SK-N-SH (cell line): ENCODE results near the gene SRRM4. TPM values are rescaled to one million over a fixed set of nuclear protein-coding genes. Genes with fewer than 3 reads are reported as not detected.

ENCODE experiments used
- CTCF ChIA-PET: fragments of 300-600, 350-600 bp; formaldehyde crosslinking; extraction: SDS; loops from one replicate; lab custom pipeline; 2021; lab: Yijun Ruan, JAX
- POLR2A ChIA-PET: fragments of 350-600 bp; sonication (Branson Sonifier 250); formaldehyde crosslinking; extraction: SDS; loops from one replicate; lab custom pipeline; 2020; ENCODE audit warnings: antibody characterized with exemption, inconsistent platforms; lab: Yijun Ruan, JAX
- DNase-seq: peaks from one replicate; pipeline ENCODE4 v3.0.0; 2012
- H2AFZ ChIP-seq: fragments of 200-600 bp; sonication (generic); 2 replicates; pipeline ENCODE4 v1.8.1; 2016; ENCODE audit warnings: antibody characterized with exemption, mild to moderate bottlenecking, low read depth
- H3F3A ChIP-seq: fragments of 200-600 bp; sonication (generic); replicated peaks from 2 replicates; pipeline ENCODE3; 2016; ENCODE audit warnings: antibody characterized with exemption, mild to moderate bottlenecking; ENCODE audit not compliant: insufficient read depth
- H3K27ac ChIP-seq, 2 experiments: fragments of 200-500 bp in 1 of 2; fragments of 200-600 bp in 1 of 2; sonication (Bioruptor generic) in 1 of 2; sonication (generic), shearing (Covaris generic) in 1 of 2; 2 replicates each; pipeline versions ENCODE4 v1.5.1 to v1.6.1; 2014 to 2016; ENCODE audit warnings: low read depth in 2 of 2, inconsistent platforms in 1 of 2, low read length in 1 of 2, mild to moderate bottlenecking in 1 of 2, mixed read lengths in 1 of 2
- H3K27me3 ChIP-seq: fragments of 200-600 bp; sonication (generic), shearing (Covaris generic); 2 replicates; pipeline ENCODE4 v1.6.1; 2016; ENCODE audit warnings: mixed run types; ENCODE audit not compliant: insufficient read depth
- H3K36me3 ChIP-seq, 2 experiments: fragments of 200-500 bp in 1 of 2; fragments of 200-600 bp in 1 of 2; sonication (Bioruptor generic) in 1 of 2; sonication (generic) in 1 of 2; replicated peaks in 1 of 2; 2 replicates each; pipeline versions ENCODE3 to v1.5.1; 2014 to 2016; ENCODE audit warnings: low read length in 1 of 2, mild to moderate bottlenecking in 1 of 2; ENCODE audit not compliant: insufficient read depth in 2 of 2, control insufficient read depth in 1 of 2
- H3K4me1 ChIP-seq, 2 experiments: fragments of 200-500 bp in 1 of 2; fragments of 200-600 bp in 1 of 2; sonication (Bioruptor generic) in 1 of 2; sonication (generic), shearing (Covaris generic) in 1 of 2; 2 replicates each; pipeline versions ENCODE4 v1.5.1 to v1.6.1; 2014 to 2016; ENCODE audit warnings: low read depth in 1 of 2, low read length in 1 of 2, mixed run types in 1 of 2; ENCODE audit not compliant: insufficient read depth in 2 of 2, control insufficient read depth in 1 of 2
- H3K4me2 ChIP-seq: fragments of 200-600 bp; sonication (generic), shearing (Covaris generic); 2 replicates; pipeline ENCODE4 v1.6.1; 2017; ENCODE audit warnings: mixed run types
- H3K4me3 ChIP-seq, 2 experiments: fragments of 200-500 bp in 1 of 2; fragments of 200-600 bp in 1 of 2; sonication (Bioruptor generic) in 1 of 2; sonication (generic), shearing (Covaris generic) in 1 of 2; 2 replicates each; pipeline versions ENCODE4 v1.5.1 to v1.8.1; 2014 to 2016; ENCODE audit warnings: low read depth in 2 of 2, inconsistent platforms in 1 of 2, low read length in 1 of 2, mild to moderate bottlenecking in 1 of 2, mixed read lengths in 1 of 2, moderate library complexity in 1 of 2
- H3K79me2 ChIP-seq: fragments of 200-600 bp; sonication (generic); 2 replicates; pipeline ENCODE4 v1.8.1; 2017; ENCODE audit warnings: mild to moderate bottlenecking; ENCODE audit not compliant: insufficient read depth
- H3K9ac ChIP-seq: fragments of 200-600 bp; sonication (generic); 2 replicates; pipeline ENCODE4 v1.6.1; 2017; ENCODE audit warnings: mixed run types
- H3K9me2 ChIP-seq: fragments of 200-600 bp; sonication (generic); 2 replicates; pipeline ENCODE4 v1.6.1; 2017; ENCODE audit warnings: mixed run types
- H3K9me3 ChIP-seq: fragments of 200-600 bp; sonication (generic); 2 replicates; pipeline ENCODE4 v1.6.1; 2017; ENCODE audit warnings: mixed run types, mild to moderate bottlenecking, moderate library complexity
- H4K20me1 ChIP-seq: fragments of 200-600 bp; sonication (generic); 2 replicates; pipeline ENCODE4 v1.6.1; 2017; ENCODE audit warnings: mild to moderate bottlenecking, mixed run types; ENCODE audit not compliant: insufficient read depth
- CTCF ChIP-seq: fragments of 200-600 bp; sonication (generic); IDR thresholded peaks from 2 replicates; pipeline ENCODE4 v1.6.1; 2017; ENCODE audit warnings: antibody characterized with exemption, mild to moderate bottlenecking, moderate library complexity
- EP300 ChIP-seq, 2 experiments: IDR thresholded peaks; 2 replicates each; pipeline versions ENCODE4 v1.4.0 to v1.6.1; 2012; ENCODE audit warnings: borderline replicate concordance in 1 of 2, low read depth in 1 of 2, low read length in 1 of 2
- EZH2phosphoT487 ChIP-seq: fragments of 200-600 bp; sonication (generic); IDR thresholded peaks from 2 replicates; pipeline ENCODE4 v1.6.1; 2017; ENCODE audit warnings: low read depth, mixed run types, mild to moderate bottlenecking, antibody characterized with exemption, moderate library complexity, borderline replicate concordance
- FOSL2 ChIP-seq: IDR thresholded peaks from 2 replicates; pipeline ENCODE4 v1.4.0; 2012; ENCODE audit warnings: low read depth, mild to moderate bottlenecking, moderate library complexity, borderline replicate concordance
- FOXJ3 ChIP-seq: sonication (generic); formaldehyde crosslinking; IDR thresholded peaks from 2 replicates; pipeline ENCODE4 v1.5.1; 2020; ENCODE audit warnings: mild to moderate bottlenecking, missing genetic modification reagents
- FOXM1 ChIP-seq: IDR thresholded peaks from 2 replicates; pipeline ENCODE4 v1.4.0; 2012; ENCODE audit warnings: low read depth, mild to moderate bottlenecking
- GABPA ChIP-seq: IDR thresholded peaks from 2 replicates; pipeline ENCODE4 v1.4.0; 2012; ENCODE audit warnings: low read depth, mild to moderate bottlenecking
- JUND ChIP-seq: IDR thresholded peaks from 2 replicates; pipeline ENCODE4 v1.4.0; 2012
- MEF2A ChIP-seq: IDR thresholded peaks from 2 replicates; pipeline ENCODE4 v1.4.0; 2012; ENCODE audit warnings: low read depth, borderline replicate concordance
- MXI1 ChIP-seq: IDR thresholded peaks from 2 replicates; pipeline ENCODE4 v1.6.1; 2012; ENCODE audit warnings: mild to moderate bottlenecking, low read depth, low read length, improper control_type of control experiment
- PBX3 ChIP-seq: IDR thresholded peaks from 2 replicates; pipeline ENCODE4; 2012
- POLR2AphosphoS5 ChIP-seq: IDR thresholded peaks from 2 replicates; pipeline ENCODE4 v1.6.1; 2012; ENCODE audit warnings: low read depth, low read length
- REST ChIP-seq: IDR thresholded peaks from 2 replicates; pipeline ENCODE4 v1.6.1; 2012; ENCODE audit warnings: mild to moderate bottlenecking, low read depth, low read length, moderate library complexity
- RXRA ChIP-seq: IDR thresholded peaks from 2 replicates; pipeline ENCODE4 v1.4.0; 2012; ENCODE audit warnings: low read depth, mild to moderate bottlenecking, borderline replicate concordance
- TAF1 ChIP-seq: IDR thresholded peaks from 2 replicates; pipeline ENCODE4 v1.6.1; 2012; ENCODE audit warnings: low read depth, mild to moderate bottlenecking, low read length, moderate library complexity, borderline replicate concordance
- TEAD4 ChIP-seq: IDR thresholded peaks from 2 replicates; pipeline ENCODE4 v1.4.0; 2012; ENCODE audit warnings: mild to moderate bottlenecking, borderline replicate concordance; ENCODE audit not compliant: insufficient read depth
- WGBS: methylation state at CpG from one replicate; pipeline ENCODE4 v1.1.6; 2017; ENCODE audit warnings: low lambda C conversion rate; 5-methylcytosine and 5-hydroxymethylcytosine counted together
- polyA plus RNA-seq, 3 experiments: library from polyadenylated mRNA; depleted of rRNA; stranded (reverse); fragments of >200 nt; gene quantifications; 2 replicates each; pipeline ENCODE4 v1.2.3, GENCODE V29; 2012

SRRM4 gene
- polyA plus RNA-seq, 1 of the 3 experiments (the other 2 are of a cell fraction) = 0.03 TPM

DNA sequence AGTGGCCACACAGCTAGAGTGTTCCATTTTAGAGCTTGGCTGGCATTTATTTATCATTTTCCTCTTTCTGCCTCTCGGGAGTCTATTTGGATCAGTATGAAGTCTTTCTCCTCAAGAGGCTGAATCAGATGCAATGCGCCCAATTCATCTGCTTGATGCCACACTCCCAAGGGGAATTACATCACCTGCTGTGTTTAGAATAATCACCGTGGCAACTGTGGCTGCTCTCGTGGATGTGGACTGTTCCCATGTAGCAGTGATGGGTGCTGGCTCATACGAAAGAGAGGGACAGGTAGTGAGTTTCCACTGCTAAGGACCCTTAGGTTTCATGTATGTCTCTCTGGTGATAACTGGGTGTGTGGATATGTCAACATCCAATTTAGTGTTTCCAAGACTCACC lies 70.7 kb downstream of the SRRM4 start (continued):
- TF ChIP-seq POLR2AphosphoS5 = no peak
- TF ChIP-seq EP300 (IDR thresholded peaks at IDR 0.05; ENCODE audit: borderline replicate concordance in 1 of 2, low read depth in 1 of 2, low read length in 1 of 2) = no peak
- no peak for TF ChIP-seq EZH2phosphoT487
- no peak for TF ChIP-seq RXRA
- no peak for TF ChIP-seq TAF1
- no peak for TF ChIP-seq FOXM1
- TF ChIP-seq FOSL2 = no peak
- TF ChIP-seq CTCF = no peak
- TF ChIP-seq PBX3 = no peak
- no peak for TF ChIP-seq MEF2A

GRCh38 chr12:119055977-119056376 lies 74.6 kb downstream of the SRRM4 start:
- H3K9me2 ChIP-seq = no peaks in the 10 kb centered on the region
- no peaks in the 10 kb centered on the region for H3K9me3 ChIP-seq
- peaks cover 0 to 5% of the 10 kb centered on the region in 2 experiments; a peak in 1 of 4 replicates for H3K4me1 ChIP-seq
- no peaks in the 10 kb centered on the region for H4K20me1 ChIP-seq
- no peak overlapping the region for H3K4me3 ChIP-seq
- H3K27me3 ChIP-seq = no peaks in the 10 kb centered on the region
- H2AFZ ChIP-seq = no peak overlapping the region
- no peak for DNase-seq
- CTCF ChIA-PET = interaction anchor here (1.1 to 1.8 kb wide), 2 partner anchors 12 to 19 kb away, joined by 4 read pairs; no protein-coding TSS in a partner anchor
- no peaks in the 10 kb centered on the region for H3K36me3 ChIP-seq
- H3K9ac ChIP-seq = no peak overlapping the region
- no peaks in the 10 kb centered on the region for H3F3A ChIP-seq
- no peaks in the 10 kb centered on the region for H3K79me2 ChIP-seq
- POLR2A ChIA-PET = no interaction called here
- H3K4me2 ChIP-seq = no peak overlapping the region
- WGBS = 11% methylated on average over 3 of the region's 3 CpGs
- TF ChIP-seq REST (no peak), JUND (no peak), FOXJ3 (CRISPR knock-in tag) (no peak), EZH2phosphoT487 (no peak), TEAD4 (no peak), MXI1 (no peak), GABPA (no peak)
- H3K27ac ChIP-seq = no peak overlapping the region
